Activated CD8-positive, alpha-beta T cell treated with anti-CD3 and anti-CD28 coated beads, Interleukin-2, amount 10 ng/mL, durations not matched to agents 7 days and 5 days (primary cell): ENCODE measurements around the gene AATK. TPM values are rescaled to one million over a fixed set of nuclear protein-coding genes. Genes with fewer than 3 reads are reported as not detected.

Source experiments
- ATAC-seq: fragments of 150-1000 bp; cut with Tn5 transposase; one replicate; pipeline ENCODE4 v1.10.0; 2021; ENCODE audit warnings: moderate library complexity
- CTCF ChIA-PET: fragments of 350-600 bp; sonication (Branson Sonifier 250); formaldehyde crosslinking; loops from one replicate; lab custom pipeline; 2021; ENCODE audit warnings: antibody characterized with exemption; lab: Charles Lee
- POLR2A ChIA-PET: fragments of 350-600 bp; sonication (Branson Sonifier 250); formaldehyde crosslinking; loops from one replicate; lab custom pipeline; 2021; ENCODE audit warnings: antibody characterized with exemption; lab: Charles Lee
- DNase-seq: peaks from one replicate; pipeline ENCODE4 v3.0.0-alpha.2; 2020
- H3K27ac Mint-ChIP-seq: one replicate; pipeline ENCODE4 v1.8.0; 2021; ENCODE audit warnings: mild to moderate bottlenecking, mixed read lengths
- H3K27me3 Mint-ChIP-seq: one replicate; pipeline ENCODE4 v1.8.0; 2021; ENCODE audit warnings: low read depth, mixed read lengths
- H3K36me3 Mint-ChIP-seq: one replicate; pipeline ENCODE4 v1.8.0; 2021; ENCODE audit warnings: low read depth, mixed read lengths
- H3K4me1 Mint-ChIP-seq: one replicate; pipeline ENCODE4 v1.8.0; 2021; ENCODE audit warnings: low read depth, mixed read lengths
- H3K4me3 Mint-ChIP-seq: one replicate; pipeline ENCODE4 v1.8.0; 2021; ENCODE audit warnings: mild to moderate bottlenecking, mixed read lengths
- H3K9me3 Mint-ChIP-seq: one replicate; pipeline ENCODE4 v1.8.0; 2022; ENCODE audit warnings: mixed read lengths; ENCODE audit not compliant: insufficient read depth
- total RNA-seq, 2 experiments: library from RNA; stranded (reverse); gene quantifications; one replicate each; pipeline ENCODE4 v1.2.3, GENCODE V29; 2021

The AATK gene
- total RNA-seq, 2 experiments from 2014 or later: 0.71 to 1.1 TPM

DNA sequence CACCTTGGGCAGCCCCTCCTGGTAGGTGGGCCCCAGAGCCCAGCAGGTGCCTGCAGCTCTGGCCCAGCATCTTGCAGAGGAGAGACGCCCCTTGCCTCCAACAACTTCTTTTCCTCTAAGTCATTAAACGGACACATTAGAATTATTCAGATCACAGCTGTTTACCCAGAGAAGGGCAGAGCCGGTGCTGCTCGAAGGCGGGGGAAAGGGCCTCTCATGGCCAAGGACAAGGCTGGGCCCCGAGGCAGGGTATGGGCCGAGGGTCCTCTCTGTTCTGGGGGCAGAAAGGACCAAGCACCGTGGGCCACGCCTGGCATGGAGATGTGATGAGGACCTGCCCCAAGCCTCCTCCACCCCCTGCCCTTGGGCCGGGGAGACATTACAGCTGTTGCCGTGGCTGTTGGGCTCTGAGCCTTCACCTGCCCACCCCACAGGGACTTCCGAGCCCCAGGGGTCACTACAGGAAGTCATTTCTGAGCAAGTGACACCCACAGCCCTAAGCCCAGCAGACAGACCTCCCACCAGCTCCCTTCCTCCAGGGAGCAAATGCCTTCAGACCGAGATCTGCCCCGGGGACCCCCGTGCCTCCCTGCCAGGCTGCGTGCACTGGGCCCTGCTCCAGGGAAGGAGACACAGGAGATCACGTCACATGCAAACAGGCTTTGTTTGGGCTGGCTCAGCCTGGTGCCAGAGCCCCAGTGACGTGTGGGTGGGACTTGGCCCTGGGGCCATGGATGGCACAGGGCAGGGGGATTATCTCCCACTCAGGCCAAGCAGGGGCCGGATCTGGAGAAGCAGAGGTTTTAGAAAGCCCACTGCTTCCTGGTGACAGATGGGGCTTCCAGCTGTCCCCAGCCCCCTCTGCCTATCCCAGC lies 1.4 kb downstream of the AATK start:
- ChIA-PET POLR2A (no interaction called here), CTCF (no interaction called here)
- Mint-ChIP-seq H3K4me1 (peaks cover 3% of the 10 kb centered on the region), H3K4me3 (no peak overlapping the region), H3K9me3 (no peaks in the 10 kb centered on the region), H3K27ac (no peak overlapping the region), H3K36me3 (no peaks in the 10 kb centered on the region), H3K27me3 (peaks cover 7% of the 10 kb centered on the region)
- ATAC-seq (no peak), DNase-seq (no peak)

- Mint-ChIP-seq H3K9me3 (no peaks in the 10 kb centered on the region), H3K36me3 (no peaks in the 10 kb centered on the region), H3K27me3 (peaks cover 7% of the 10 kb centered on the region), H3K27ac (no peak overlapping the region), H3K4me3 (no peak overlapping the region), H3K4me1 (peaks cover 5% of the 10 kb centered on the region)
- ATAC-seq (no peak), DNase-seq (no peak)
- ChIA-PET CTCF (no interaction called here), POLR2A (no interaction called here)
These were observed 2.2 kb downstream of the AATK start for GRCh38 chr17:81163703-81164370.

- no peak for DNase-seq
- POLR2A ChIA-PET: no interaction called here
- CTCF ChIA-PET: no interaction called here
- peaks cover 5% of the 10 kb centered on the region for H3K4me1 Mint-ChIP-seq
- H3K4me3 Mint-ChIP-seq: no peak overlapping the region
- H3K36me3 Mint-ChIP-seq: no peaks in the 10 kb centered on the region
- peaks cover 7% of the 10 kb centered on the region for H3K27me3 Mint-ChIP-seq
- no peak overlapping the region for H3K27ac Mint-ChIP-seq
- ATAC-seq: no peak
- H3K9me3 Mint-ChIP-seq: no peaks in the 10 kb centered on the region
These were observed 2.8 kb downstream of the AATK start for GRCh38 chr17:81163051-81163695.

GRCh38 chr17:81162491-81162890 lies 3.5 kb downstream of the AATK start:
- Mint-ChIP-seq H3K36me3 (no peaks in the 10 kb centered on the region), H3K27me3 (peaks cover 7% of the 10 kb centered on the region), H3K4me1 (peaks cover 5% of the 10 kb centered on the region), H3K27ac (no peak overlapping the region), H3K9me3 (no peaks in the 10 kb centered on the region), H3K4me3 (no peak overlapping the region)
- DNase-seq (no peak), ATAC-seq (no peak)
- CTCF ChIA-PET: no interaction called here
- POLR2A ChIA-PET: no interaction called here

GRCh38 chr17:81161972-81162371 lies 4.0 kb downstream of the AATK start:
- no peaks in the 10 kb centered on the region for H3K9me3 Mint-ChIP-seq
- peaks cover 3% of the 10 kb centered on the region for H3K27me3 Mint-ChIP-seq
- H3K36me3 Mint-ChIP-seq: no peaks in the 10 kb centered on the region
- no peak overlapping the region for H3K4me3 Mint-ChIP-seq
- H3K27ac Mint-ChIP-seq: no peak overlapping the region
- CTCF ChIA-PET: no interaction called here
- POLR2A ChIA-PET: no interaction called here
- H3K4me1 Mint-ChIP-seq: peaks cover 5% of the 10 kb centered on the region
- ATAC-seq (no peak), DNase-seq (no peak)

GRCh38 chr17:81161536-81161935 lies 4.5 kb downstream of the AATK start:
- ATAC-seq (no peak), DNase-seq (no peak)
- CTCF ChIA-PET: no interaction called here
- no peak overlapping the region for H3K4me3 Mint-ChIP-seq
- H3K27ac Mint-ChIP-seq: no peak overlapping the region
- H3K36me3 Mint-ChIP-seq: no peaks in the 10 kb centered on the region
- POLR2A ChIA-PET: no interaction called here
- H3K27me3 Mint-ChIP-seq: peaks cover 3% of the 10 kb centered on the region
- no peaks in the 10 kb centered on the region for H3K9me3 Mint-ChIP-seq
- H3K4me1 Mint-ChIP-seq: peaks cover 5% of the 10 kb centered on the region

DNA sequence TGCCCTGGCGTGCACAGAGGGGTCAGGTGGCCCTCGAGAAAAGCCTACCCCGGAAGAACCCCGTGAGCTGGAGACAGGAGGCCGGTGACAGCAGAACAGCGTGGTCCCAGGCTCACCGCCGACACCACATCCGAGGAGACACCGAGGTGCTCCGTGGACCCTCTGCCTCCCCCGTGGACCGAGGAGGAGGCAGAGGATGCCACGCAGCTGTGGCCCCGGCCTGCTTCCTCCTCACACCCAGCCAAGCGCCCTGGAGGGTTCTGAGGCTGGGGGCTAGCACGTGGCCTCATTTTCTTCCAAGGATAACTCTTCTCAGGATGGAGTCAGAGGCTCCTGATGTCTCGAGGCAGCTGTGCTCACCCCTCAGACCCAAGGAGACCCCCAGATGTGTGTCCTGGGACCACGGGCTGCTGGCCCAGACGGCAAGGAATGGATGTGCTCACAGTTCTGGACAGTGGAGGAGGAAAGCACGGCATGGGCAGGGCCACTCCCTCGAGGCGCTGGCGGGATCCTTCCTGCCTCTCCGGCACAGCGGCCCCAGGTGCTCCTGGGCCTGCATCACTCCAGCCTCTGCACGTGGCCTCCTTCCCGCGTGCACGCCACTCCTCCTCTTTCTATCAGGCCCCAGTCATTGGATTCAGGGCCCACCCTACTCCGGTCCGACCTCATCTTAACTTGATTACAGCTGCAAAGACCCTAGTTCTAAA lies 5.1 kb downstream of the AATK start:
- H3K27ac Mint-ChIP-seq: peak overlapping the region; percentile 25
- H3K9me3 Mint-ChIP-seq: no peaks in the 10 kb centered on the region
- ChIA-PET CTCF (no interaction called here), POLR2A (no interaction called here)
- no peak overlapping the region for H3K4me3 Mint-ChIP-seq
- H3K4me1 Mint-ChIP-seq: peaks cover 5% of the 10 kb centered on the region
- peaks cover 3% of the 10 kb centered on the region for H3K27me3 Mint-ChIP-seq
- H3K36me3 Mint-ChIP-seq: no peaks in the 10 kb centered on the region
- DNase-seq (no peak), ATAC-seq (no peak)

DNA sequence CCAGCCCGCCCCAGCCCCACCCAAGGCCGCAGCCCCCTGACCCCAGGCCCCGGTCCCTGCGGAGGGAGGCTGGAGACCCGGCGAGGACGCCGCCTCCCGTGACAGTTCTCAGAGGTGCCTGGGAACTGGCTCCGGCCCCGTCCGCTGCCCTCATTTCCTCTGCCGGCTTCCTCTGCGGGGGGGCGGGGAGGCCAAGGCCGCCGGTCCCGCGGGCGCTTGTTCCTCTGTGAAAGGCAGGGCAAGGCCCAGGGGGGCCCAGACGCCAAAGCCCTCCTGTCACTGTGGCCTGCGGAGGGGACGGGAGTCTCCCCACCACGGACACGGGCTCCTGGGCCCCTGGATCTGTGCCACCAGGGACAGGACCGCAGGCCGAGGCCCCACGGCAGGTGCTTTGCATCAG lies 5.7 kb downstream of the AATK start:
- Mint-ChIP-seq H3K4me1 (peaks cover 5% of the 10 kb centered on the region), H3K4me3 (no peak overlapping the region), H3K27ac (peak overlapping the region; percentile 25), H3K9me3 (no peaks in the 10 kb centered on the region), H3K27me3 (peaks cover 3% of the 10 kb centered on the region), H3K36me3 (no peaks in the 10 kb centered on the region)
- ATAC-seq: peak; percentile 63
- peak; percentile 42 for DNase-seq
- POLR2A ChIA-PET: no interaction called here
- CTCF ChIA-PET: no interaction called here

DNA sequence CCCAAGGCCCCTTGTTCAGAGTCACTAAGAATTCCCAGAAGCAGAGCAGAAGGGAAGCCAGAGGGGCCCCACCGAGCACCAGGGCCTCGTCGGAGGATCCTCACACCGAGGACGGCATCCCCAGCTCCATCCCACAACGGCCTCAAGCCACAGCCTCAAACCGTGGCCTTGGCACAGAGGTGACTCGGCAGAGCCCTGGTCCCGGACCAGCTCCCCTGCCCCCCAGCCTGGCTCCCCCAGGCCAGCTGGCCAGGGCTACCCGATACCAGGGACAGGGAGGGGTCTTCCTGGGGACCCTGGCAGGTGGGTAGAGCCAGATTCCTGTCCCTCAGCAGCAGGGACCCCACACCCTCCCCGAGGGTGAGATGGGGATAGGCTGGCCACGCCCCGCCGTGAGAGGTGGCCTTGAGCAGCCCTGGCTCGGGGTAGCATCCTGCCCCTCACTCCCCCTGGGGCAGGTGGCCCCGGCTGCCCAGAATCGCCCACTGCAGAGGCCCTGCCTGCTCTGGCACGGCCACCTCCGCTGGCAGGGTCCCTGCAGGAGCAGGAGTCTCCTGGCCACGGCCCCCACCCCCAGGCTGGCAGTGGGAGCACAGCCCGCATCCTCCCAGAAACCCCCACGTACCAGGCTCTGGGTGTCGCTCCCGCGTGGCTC lies 6.3 kb downstream of the AATK start:
- DNase-seq (no peak), ATAC-seq (peak; percentile 10)
- Mint-ChIP-seq H3K27me3 (peaks cover 2% of the 10 kb centered on the region), H3K4me1 (peaks cover 5% of the 10 kb centered on the region), H3K9me3 (no peaks in the 10 kb centered on the region), H3K36me3 (no peaks in the 10 kb centered on the region), H3K27ac (no peak overlapping the region), H3K4me3 (no peak overlapping the region)
- POLR2A ChIA-PET: no interaction called here
- CTCF ChIA-PET: no interaction called here

DNA sequence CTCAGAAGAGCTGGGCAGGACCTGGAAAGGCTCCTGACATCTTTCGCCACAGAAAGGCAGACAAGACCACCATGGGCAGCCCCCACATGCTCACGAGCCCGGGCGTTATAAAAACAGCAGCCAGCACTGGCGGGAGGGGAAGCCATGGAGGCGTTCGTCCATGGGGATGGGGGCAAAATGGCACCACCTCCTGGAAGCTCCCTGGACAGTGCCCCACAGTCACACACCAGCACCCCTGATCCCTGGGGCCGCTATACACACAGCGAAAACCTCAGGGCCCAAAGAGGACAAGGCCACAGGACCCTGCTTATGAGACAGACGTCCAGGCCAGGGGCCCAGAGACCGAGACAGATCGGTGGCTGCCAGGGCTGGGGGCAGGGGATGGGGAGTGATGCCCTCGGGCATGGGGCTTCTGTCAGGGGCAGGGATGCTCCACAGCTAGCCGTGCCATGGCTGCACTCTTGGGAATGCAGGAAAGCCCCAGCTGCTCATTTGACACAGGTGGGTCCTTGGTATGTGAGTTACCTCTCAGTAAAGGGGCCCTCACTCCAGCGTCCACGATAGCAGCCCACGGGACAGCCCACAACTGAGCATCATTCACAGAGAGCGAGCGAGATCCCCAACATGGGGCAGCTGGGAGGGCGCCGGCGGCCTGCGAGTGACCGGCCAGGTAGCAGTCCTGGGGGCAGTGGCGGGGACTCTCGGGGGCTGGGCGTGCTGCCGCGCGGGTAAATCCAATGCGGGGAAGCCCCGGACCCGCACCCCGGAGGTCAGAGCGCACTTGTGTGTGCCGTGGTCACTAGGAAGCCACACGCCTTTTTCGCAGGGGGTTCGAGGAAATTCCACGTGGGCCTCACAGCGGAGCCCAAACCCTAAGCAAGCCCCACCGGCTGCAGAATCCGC lies 7.1 kb downstream of the AATK start:
- Mint-ChIP-seq H3K36me3 (no peaks in the 10 kb centered on the region), H3K27ac (no peak overlapping the region), H3K4me1 (peaks cover 5% of the 10 kb centered on the region), H3K4me3 (no peak overlapping the region), H3K9me3 (no peaks in the 10 kb centered on the region), H3K27me3 (no peaks in the 10 kb centered on the region)
- CTCF ChIA-PET: no interaction called here
- ATAC-seq (no peak), DNase-seq (no peak)
- POLR2A ChIA-PET: no interaction called here
